Uterus (tissue), 4 donors: ENCODE results near the gene MYBPH. TPM values are rescaled to one million over a fixed set of nuclear protein-coding genes. Genes with fewer than 3 reads are reported as not detected.

Experiments
- DNase-seq, 2 donors: peaks; one replicate each; pipeline ENCODE4 v3.0.0-alpha.2; 2019 to 2020
- H3K27ac ChIP-seq, 2 donors: fragments of 200-600 bp; sonication (generic); 1 replicate in 1 of 2; 2 replicates in 1 of 2; pipeline ENCODE4 v1.5.1; 2016 to 2018
- H3K27me3 ChIP-seq, 2 donors: fragments of 200-600 bp; sonication (generic); one replicate each; pipeline ENCODE4 v1.5.1; 2018 to 2019; ENCODE audit warnings: control low read depth in 1 of 2
- H3K36me3 ChIP-seq, 2 donors: fragments of 200-600 bp; sonication (generic); one replicate each; pipeline ENCODE4 v1.5.1; 2019; ENCODE audit warnings: control low read depth in 1 of 2
- H3K4me1 ChIP-seq, 2 donors: fragments of 200-600 bp; sonication (generic); one replicate each; pipeline ENCODE4 v1.5.1; 2018 to 2019; ENCODE audit warnings: control low read depth in 1 of 2
- H3K4me3 ChIP-seq, 2 donors: fragments of 200-600 bp; sonication (generic); 1 replicate in 1 of 2; 2 replicates in 1 of 2; pipeline ENCODE4 v1.5.1; 2018 to 2019; ENCODE audit warnings: mild to moderate bottlenecking in 1 of 2
- H3K9me3 ChIP-seq, 2 donors: fragments of 200-600 bp; sonication (generic); one replicate each; pipeline ENCODE4 v1.5.1; 2019; ENCODE audit warnings: control low read depth in 1 of 2
- POLR2A ChIP-seq, 2 donors: fragments of 450-650 bp; IDR thresholded peaks; one replicate each; pipeline ENCODE4 v1.6.1; 2016; ENCODE audit warnings: antibody characterized with exemption in 2 of 2, mild to moderate bottlenecking in 1 of 2, moderate library complexity in 1 of 2
- intact Hi-C: fragments of 100-400 bp; cut with DNase I; formaldehyde crosslinking; loops from one replicate; pipeline ENCODE4 v1.15.1; 2023; ENCODE audit warnings: low total_unique reads
- total RNA-seq, 4 donors: library from RNA; depleted of rRNA in 3 of 4; stranded (reverse); fragments of >200 nt in 3 of 4; gene quantifications; one replicate each; pipeline versions ENCODE4 v1.1.0 to v1.2.4, GENCODE V29; 2014 to 2023
- TF ChIP-seq, protein P1 (sequence below), 4 experiments: fragments of 200-600 bp in 2 of 4; fragments of 450-650 bp in 2 of 4; sonication (generic) in 2 of 4; IDR thresholded peaks; one replicate each; pipeline ENCODE4 v1.5.1; 2016 to 2019; ENCODE audit warnings: antibody characterized with exemption in 4 of 4, mild to moderate bottlenecking in 2 of 4, moderate library complexity in 1 of 4
- donor health status: DM: yes; HTN: yes; CAD: no.

MYBPH gene
- total RNA-seq, 4 donors from 2014 or later, result 0.64 TPM; not detected in 3

DNA sequence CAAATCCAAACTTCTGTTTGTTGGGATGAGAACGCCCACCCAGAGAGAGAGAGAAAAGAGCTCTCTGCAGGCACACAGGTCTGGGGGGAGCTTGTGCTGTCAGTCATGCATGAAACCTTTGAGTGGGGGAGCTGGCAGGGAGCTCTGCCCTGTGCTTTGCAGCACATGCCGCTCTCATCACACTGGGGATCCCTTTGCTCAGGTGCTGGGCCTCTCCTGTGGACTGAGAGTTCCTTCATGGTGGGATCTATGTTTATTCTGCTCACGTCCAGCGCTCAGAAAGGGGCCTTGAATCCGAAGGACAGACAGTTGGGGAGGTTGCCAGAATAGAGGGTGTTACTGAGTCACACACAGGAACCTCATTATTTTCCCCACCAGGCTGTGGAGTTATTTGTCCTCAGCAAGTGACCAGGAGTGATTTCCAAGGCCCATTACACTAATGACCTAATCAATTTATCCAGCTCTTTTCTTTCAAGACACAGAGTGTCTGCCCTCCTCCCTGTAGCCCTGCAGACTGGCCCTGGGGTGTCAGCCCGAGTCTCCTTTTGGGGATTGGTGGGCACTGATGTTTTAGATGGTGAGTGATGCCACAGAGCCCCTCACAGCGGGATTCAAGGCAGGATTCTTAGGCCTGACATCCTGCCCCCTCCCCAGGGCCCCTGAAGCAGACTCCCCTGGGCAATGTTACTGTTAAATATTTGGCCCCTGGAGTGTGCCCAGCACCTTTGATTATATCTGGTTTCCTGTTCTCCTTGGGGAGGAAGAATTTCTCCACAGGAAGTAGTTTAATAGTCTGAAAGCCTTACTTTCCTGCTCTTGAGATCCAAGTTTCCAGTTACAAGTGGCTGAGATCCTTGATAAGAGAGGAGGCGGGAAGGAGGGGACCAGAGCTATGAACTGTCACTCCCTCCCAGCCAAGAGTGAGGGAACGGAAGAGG lies 22.3 kb downstream of the MYBPH start:
- Histone ChIP-seq H3K27ac (no peak overlapping the region), H3K4me1 (no peaks in the 10 kb centered on the region), H3K27me3 (no peaks in the 10 kb centered on the region), H3K36me3 (no peaks in the 10 kb centered on the region), H3K4me3 (no peak overlapping the region), H3K9me3 (no peaks in the 10 kb centered on the region)
- no peak for TF ChIP-seq POLR2A (IDR thresholded peaks at IDR 0.05)
- TF ChIP-seq, protein P1, sequence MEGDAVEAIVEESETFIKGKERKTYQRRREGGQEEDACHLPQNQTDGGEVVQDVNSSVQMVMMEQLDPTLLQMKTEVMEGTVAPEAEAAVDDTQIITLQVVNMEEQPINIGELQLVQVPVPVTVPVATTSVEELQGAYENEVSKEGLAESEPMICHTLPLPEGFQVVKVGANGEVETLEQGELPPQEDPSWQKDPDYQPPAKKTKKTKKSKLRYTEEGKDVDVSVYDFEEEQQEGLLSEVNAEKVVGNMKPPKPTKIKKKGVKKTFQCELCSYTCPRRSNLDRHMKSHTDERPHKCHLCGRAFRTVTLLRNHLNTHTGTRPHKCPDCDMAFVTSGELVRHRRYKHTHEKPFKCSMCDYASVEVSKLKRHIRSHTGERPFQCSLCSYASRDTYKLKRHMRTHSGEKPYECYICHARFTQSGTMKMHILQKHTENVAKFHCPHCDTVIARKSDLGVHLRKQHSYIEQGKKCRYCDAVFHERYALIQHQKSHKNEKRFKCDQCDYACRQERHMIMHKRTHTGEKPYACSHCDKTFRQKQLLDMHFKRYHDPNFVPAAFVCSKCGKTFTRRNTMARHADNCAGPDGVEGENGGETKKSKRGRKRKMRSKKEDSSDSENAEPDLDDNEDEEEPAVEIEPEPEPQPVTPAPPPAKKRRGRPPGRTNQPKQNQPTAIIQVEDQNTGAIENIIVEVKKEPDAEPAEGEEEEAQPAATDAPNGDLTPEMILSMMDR (IDR thresholded peaks at IDR 0.05), result no peak
- intact Hi-C loops, result no loop called here
- DNase-seq, result no peak

- DNase-seq, result no peak
- no peaks in the 10 kb centered on the region for H3K36me3 ChIP-seq
- no peaks in the 10 kb centered on the region for H3K9me3 ChIP-seq
- no peak overlapping the region for H3K4me3 ChIP-seq
- TF ChIP-seq, protein P1 (IDR thresholded peaks at IDR 0.05), result no peak
- TF ChIP-seq POLR2A (IDR thresholded peaks at IDR 0.05), result no peak
- intact Hi-C loops, result no loop called here
- H3K27me3 ChIP-seq, result no peaks in the 10 kb centered on the region
- H3K4me1 ChIP-seq, result no peaks in the 10 kb centered on the region
- no peak overlapping the region for H3K27ac ChIP-seq
These were observed 23.2 kb downstream of the MYBPH start for GRCh38 chr1:203152158-203153034.

DNA sequence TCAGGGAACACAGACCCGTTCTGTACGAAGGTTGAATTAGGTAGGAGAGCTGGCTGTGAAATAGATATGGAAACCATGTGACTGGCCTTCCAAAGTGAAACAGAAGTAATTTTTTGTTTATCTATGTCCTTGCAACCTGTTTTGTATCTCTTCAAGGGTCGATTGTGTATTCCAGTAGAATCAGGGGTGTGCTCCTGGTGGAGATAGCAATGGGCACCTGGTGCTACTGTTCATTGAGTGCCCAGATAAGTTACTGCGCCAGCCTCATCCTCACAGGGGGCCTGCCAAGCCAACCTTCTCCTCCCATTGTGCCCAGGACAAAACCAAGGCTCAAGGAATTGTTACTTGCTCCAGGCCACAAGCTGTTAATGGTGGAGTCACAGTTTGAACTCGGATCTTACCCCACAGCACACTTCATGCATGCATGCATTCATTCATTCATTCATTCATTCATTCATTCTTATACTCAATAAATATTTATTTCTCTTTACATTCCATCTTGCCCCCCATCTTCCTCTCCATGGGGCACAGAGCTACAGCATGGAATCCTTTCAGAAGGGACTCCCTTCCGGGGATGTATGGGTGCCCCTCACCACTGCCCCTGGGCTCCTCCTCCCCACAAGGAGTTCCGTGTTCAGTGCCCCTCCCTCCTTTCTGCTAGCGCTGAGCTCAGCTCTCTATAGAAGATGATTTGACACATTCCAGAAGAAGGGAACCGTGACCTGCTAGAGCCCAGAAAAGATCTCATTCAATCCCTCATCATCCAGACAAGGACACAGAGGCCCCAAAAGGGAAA lies 24.1 kb downstream of the MYBPH start:
- Histone ChIP-seq H3K27me3 (no peaks in the 10 kb centered on the region), H3K36me3 (no peaks in the 10 kb centered on the region), H3K4me3 (no peak overlapping the region), H3K4me1 (no peaks in the 10 kb centered on the region), H3K9me3 (no peaks in the 10 kb centered on the region), H3K27ac (no peak overlapping the region)
- intact Hi-C loops, result no loop called here
- no peak for DNase-seq
- TF ChIP-seq POLR2A (IDR thresholded peaks at IDR 0.05), result no peak
- TF ChIP-seq, protein P1 (IDR thresholded peaks at IDR 0.05), result no peak

DNA sequence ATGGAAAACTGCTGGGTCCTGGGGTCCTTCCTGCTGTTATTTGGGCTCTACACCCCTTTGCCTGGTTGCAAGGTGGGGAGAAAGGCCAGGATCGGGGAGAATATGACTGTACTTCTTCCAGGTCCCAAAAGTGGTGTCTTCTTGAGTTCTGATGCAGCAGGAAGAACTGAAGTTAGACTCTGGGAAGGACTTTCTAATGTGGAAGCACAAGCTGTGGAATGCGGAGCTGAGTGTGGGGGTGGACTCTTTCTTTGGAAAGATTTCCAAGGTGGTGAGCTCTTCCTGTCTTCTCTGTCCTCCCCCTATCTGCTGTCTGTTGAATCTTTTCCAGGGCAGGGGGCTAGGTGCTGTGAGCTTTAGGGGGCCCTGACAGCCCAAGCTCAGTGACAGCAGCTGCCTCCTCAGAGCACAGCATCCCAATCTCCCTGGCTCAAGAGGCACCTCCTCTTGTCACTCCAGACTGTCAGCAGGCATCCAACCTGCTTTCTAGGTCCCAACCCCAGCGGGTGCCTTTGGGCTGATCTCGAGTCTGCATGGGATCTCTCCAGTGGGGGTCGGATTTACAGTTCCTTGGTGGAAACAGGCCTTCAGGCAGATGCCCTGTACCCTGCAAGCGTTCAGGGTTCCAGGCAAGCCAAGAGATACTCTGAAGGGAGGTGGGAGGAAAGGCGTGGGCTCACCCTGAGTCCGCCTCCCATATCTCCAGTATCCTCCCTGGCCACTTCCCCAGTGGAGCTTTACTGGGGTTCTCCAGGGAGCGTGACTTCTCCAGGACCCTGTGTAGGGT lies 24.9 kb downstream of the MYBPH start:
- H3K4me3 ChIP-seq, result no peak overlapping the region
- no peaks in the 10 kb centered on the region for H3K9me3 ChIP-seq
- intact Hi-C loops, result no loop called here
- H3K36me3 ChIP-seq, result no peaks in the 10 kb centered on the region
- H3K27me3 ChIP-seq, result no peaks in the 10 kb centered on the region
- H3K27ac ChIP-seq, result no peak overlapping the region
- TF ChIP-seq, protein P1 (IDR thresholded peaks at IDR 0.05), result no peak
- no peak for TF ChIP-seq POLR2A (IDR thresholded peaks at IDR 0.05)
- no peak for DNase-seq
- no peaks in the 10 kb centered on the region for H3K4me1 ChIP-seq
